ACHN (cell line): ENCODE measurements around the gene TRPM8.

Experiments
- DNase-seq: peaks from one replicate; pipeline ENCODE4 v3.0.0-alpha.2; 2015
- in situ Hi-C: cut with HindIII; loops from 2 replicates; pipeline ENCODE4 v1.10.0; 2017; ENCODE audit warnings: low sequenced_read_pairs, low pct_ligation_motif_present, low pct_unique_long_range_greater_than_20kb

TRPM8 gene

GRCh38 chr2:234024304-234024703 is 107.1 kb downstream of the TRPM8 start:
- in situ Hi-C loops = no loop called here
- no peak for DNase-seq

DNA sequence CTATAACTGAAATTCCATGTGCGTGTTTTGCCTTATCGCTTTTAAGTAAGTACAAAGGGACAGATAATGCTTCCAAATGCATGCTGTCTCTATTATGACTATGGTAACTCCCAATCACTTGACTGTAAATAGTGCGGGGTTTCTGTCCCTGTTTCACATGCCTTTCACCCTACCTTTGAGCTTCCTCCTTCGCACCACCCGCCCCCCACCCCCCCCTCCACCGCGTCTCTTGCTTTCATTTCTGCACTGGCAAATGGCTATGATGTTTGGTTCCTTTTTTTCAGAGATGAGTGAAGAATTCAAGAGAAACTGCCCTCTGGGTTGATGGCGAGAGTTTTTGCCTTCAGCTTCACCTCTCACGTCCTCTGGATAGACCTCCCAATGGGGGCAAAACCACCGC is 108.3 kb downstream of the TRPM8 start:
- no peak for DNase-seq
- in situ Hi-C loops = no loop called here

DNA sequence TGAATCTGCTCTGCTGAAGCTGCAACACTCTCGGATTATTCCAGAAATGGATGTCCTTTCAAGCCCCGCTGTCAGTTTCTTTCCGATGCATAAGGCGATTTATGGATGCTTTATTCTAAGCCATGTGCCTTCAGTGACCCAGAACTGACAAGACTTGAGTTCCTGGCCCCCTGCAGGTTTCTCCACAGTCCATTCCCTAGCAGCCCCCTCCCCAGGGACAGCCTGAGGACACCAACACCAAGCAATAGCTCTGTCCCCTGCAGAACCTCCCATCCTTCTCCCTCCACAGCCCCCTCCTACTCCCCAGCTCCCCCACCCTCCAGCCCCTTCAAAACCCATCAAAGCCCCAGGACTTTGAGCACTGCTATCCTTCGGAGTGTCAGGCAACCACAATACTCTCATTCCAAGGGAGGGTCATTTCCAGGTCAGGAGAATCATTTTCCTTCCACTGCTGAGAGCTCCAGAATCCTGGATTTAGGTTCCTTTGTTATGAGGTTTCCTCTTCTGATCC is 108.8 kb downstream of the TRPM8 start:
- peak; percentile 37 for DNase-seq
- in situ Hi-C loops = no loop called here

DNA sequence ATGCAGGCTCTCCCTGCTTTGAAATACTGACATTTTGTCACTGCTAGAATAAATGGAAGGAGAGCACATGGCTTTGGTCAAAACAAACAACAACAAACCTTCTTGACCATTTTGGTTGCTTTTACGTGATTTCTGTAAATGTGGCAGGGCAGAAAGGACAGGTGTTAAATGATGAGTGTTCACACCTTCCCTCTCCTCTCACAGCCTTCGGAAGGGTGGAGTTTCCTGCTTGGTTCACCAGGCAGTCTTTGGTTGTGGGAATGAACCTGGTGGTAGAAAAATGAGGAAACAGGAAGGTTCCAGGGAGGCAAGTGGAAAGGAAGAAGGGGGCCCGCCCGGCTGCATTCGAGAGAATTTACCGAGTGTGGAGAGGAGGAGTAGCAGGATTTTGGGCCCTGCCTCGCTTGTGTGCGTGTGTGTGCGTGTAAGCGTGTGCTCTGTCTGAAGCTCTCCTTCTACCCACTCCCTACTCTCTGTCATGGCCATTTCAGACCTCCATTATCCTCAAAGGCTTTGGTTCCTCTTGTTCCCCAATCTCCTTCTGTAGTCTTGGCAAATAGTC is 109.6 kb downstream of the TRPM8 start:
- no peak for DNase-seq
- in situ Hi-C loops = no loop called here

DNA sequence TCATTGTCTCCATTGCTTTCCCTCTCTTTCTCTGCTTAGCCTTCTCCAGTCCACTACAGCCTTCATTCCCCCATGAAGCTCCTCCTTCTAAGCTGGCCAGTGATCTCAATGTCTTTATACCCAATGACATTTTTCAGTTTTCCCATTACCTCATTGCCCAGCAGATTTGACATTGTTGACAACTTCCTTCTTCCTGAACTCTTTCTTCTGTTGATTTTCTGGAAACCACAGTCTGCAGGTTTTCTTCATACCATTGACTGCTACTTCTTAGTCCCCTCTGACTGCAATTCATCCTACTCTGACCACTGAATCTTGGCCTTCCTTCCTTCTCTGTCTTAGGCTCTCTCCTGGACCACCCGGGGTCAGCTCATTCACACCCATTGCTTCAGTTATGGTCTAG is 110.5 kb downstream of the TRPM8 start:
- in situ Hi-C loops = no loop called here
- peak; percentile 10 for DNase-seq

DNA sequence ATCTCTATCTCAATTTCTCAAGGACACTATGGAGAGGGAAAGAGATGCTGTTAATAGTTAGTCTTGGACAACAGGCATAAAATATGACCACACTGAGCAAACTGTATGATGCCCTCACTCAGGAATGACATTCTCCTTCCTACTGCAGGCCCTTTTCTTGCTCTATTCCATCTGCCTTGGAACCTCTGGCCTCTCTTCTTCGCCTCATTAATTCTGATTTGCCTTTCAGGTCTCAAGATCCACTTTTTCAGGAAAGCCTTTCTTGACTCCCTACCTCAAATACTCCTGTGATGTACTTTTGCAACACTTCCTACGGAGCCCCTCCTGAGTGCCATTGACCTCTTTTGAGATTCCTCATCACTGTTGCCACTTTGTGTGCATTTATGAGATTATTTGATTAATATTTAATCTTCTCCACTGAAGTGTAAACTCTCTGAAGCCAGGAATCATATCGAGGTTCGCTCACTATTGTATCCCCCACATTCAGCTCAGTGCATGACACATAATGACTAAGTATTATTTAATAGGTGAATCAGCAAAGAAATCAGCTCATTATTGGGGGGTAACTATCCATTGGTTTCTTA is 112.1 kb downstream of the TRPM8 start:
- in situ Hi-C loops = no loop called here
- peak; percentile 94 for DNase-seq

- in situ Hi-C loops = no loop called here
Measured at GRCh38 chr2:234031207-234031606, 114.0 kb downstream of the TRPM8 start.

GRCh38 chr2:234032279-234032856 is 115.2 kb downstream of the TRPM8 start:
- no peak for DNase-seq
- in situ Hi-C loops = no loop called here

More at GRCh38 chr2:234031207-234031606, 114.0 kb downstream of the TRPM8 start:
- no peak for DNase-seq

- in situ Hi-C loops = no loop called here
- peak; percentile 59 for DNase-seq
Measured at GRCh38 chr2:234033174-234033573, 116.0 kb downstream of the TRPM8 start.

GRCh38 chr2:234033885-234034284 is 116.7 kb downstream of the TRPM8 start:
- in situ Hi-C loops = no loop called here
- no peak for DNase-seq

DNA sequence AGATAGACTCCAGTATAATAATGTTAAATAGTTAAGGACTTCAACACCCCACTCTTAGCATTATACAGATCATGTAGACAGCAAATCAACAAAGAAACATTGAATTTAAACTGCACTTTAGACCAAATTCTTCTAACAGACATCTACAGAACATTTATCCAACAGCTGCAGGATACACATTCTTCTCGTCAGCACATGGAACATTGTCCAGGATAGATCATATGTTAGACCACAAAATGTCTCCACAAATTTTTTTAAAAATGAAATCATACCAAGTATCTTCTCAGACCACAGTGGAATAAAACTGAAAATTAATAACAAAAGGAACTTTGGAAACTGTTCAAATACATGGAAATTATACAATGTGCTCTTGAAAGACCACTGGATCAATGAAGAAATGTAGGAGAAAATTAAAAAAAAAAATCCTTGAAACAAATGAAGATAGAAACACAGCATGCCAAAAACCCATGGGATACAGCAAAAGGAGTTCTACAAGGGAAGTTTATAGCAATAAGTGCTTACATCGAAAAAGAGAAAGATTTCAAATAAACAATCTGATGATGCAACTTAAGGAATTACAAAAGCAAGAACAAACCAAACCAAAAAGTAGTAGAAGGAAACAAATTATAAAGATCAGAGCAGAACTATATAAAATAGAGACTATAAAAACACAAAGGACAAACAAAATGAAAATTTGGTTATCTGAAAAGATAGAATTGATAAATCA is 121.1 kb downstream of the TRPM8 start:
- no peak for DNase-seq
- in situ Hi-C loops = no loop called here

GRCh38 chr2:234044157-234044556 is 127.0 kb downstream of the TRPM8 start:
- in situ Hi-C loops = no loop called here
- DNase-seq = peak; percentile 84

DNA sequence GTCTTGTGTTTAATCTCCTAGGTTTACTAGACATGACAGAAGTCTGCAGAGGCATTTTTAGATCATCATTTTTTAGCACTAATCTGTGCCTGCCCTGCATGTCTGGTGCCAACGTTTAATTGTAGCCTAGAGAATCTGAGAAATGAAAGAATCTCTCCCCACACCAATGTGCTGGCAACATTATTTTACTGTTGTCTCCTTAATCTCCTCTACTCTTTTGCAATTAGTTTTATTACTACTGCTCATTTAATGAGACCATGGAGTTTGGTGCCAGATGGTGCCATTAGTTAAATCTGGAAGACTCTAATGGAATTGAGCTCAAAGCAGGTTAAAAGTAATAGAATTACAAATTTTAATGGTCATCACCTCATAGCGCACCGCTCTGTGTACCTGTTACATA is 129.3 kb downstream of the TRPM8 start:
- DNase-seq = no peak
- in situ Hi-C loops = no loop called here

- in situ Hi-C loops = no loop called here
Measured at GRCh38 chr2:234047361-234047760, 130.2 kb downstream of the TRPM8 start.

GRCh38 chr2:234048049-234048448 is 130.9 kb downstream of the TRPM8 start:
- no peak for DNase-seq
- in situ Hi-C loops = no loop called here

More at GRCh38 chr2:234047361-234047760, 130.2 kb downstream of the TRPM8 start:
- no peak for DNase-seq

DNA sequence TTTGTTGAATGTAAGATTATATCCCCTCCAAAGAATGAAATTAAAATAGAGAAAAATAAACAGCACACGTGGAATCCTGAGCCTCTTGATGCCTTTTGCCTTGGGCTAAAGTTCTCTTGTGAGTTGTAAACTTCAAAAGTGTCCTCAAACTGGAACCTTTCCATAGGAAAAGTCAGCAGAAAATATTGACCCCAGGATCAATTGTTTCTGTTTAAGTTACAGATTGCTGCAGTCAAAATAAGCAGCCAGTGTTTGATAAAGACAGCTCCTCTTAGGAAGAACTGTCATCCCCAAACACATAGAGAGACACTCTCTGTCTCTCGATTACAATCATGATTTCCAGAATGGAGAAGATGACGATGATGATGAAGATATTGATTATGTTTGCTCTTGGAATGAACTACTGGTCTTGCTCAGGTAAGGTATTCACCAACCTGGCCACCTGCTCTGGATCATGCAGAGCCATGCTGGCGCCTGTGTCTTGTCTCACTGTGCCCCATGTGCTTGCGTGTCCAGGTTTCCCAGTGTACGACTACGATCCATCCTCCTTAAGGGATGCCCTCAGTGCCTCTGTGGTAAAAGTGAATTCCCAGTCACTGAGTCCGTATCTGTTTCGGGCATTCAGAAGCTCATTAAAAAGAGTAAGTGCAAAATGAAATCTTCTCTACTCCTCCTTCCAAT is 133.4 kb downstream of the TRPM8 start, which contains the start of gene SPP2:
Gene SPP2, plus strand, starts transcription at position 248 of the 681 bp plus-strand sequence. Its CDS starts 85 bp downstream, at position 333.
- in situ Hi-C loops = no loop called here
- no peak for DNase-seq

- DNase-seq = no peak
- in situ Hi-C loops = no loop called here
Measured at GRCh38 chr2:234051374-234052070, 134.3 kb downstream of the TRPM8 start.

- DNase-seq = no peak
Measured at GRCh38 chr2:234058881-234059280, 141.7 kb downstream of the TRPM8 start.

More at GRCh38 chr2:234058881-234059280, 141.7 kb downstream of the TRPM8 start:
- in situ Hi-C loops = no loop called here
